ENCODE measurements around the gene MED10. TPM values are rescaled to one million over a fixed set of nuclear protein-coding genes. Genes with fewer than 3 reads are reported as not detected.

MED10 gene, protein sequence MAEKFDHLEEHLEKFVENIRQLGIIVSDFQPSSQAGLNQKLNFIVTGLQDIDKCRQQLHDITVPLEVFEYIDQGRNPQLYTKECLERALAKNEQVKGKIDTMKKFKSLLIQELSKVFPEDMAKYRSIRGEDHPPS
- 10 to 100 TPM; 18.2 to 32.7 (median 22.9) TPM for total RNA-seq
- polyA plus RNA-seq, result 10 to 100 TPM; 35.1 to 35.7 TPM
- long read RNA-seq, donor 1, transcript MED10-201 (4 exons, 1,141 nt), result major isoform, 38 of 73 reads
- long read RNA-seq, donor 1, partial matches to known transcripts, result 0 of 73 reads
- long read RNA-seq, donor 1, other reads (novel, unspliced or antisense), result 34 of 73 reads
- long read RNA-seq, donor 2, transcript MED10-201 (4 exons, 1,141 nt), result major isoform, 33 of 39 reads
- long read RNA-seq, donor 2, transcript MED10-203 (2 exons, 648 nt), result minor isoform, 5 of 39 reads
- long read RNA-seq, donor 2, partial matches to known transcripts, result 0 of 39 reads
- long read RNA-seq, donor 2, other reads (novel, unspliced or antisense), result 0 of 39 reads
- long read RNA-seq, donor 3, transcript MED10-201 (4 exons, 1,141 nt), result major isoform, 34 of 36 reads
- long read RNA-seq, donor 3, partial matches to known transcripts, result 0 of 36 reads
- long read RNA-seq, donor 3, other reads (novel, unspliced or antisense), result 2 of 36 reads

DNA sequence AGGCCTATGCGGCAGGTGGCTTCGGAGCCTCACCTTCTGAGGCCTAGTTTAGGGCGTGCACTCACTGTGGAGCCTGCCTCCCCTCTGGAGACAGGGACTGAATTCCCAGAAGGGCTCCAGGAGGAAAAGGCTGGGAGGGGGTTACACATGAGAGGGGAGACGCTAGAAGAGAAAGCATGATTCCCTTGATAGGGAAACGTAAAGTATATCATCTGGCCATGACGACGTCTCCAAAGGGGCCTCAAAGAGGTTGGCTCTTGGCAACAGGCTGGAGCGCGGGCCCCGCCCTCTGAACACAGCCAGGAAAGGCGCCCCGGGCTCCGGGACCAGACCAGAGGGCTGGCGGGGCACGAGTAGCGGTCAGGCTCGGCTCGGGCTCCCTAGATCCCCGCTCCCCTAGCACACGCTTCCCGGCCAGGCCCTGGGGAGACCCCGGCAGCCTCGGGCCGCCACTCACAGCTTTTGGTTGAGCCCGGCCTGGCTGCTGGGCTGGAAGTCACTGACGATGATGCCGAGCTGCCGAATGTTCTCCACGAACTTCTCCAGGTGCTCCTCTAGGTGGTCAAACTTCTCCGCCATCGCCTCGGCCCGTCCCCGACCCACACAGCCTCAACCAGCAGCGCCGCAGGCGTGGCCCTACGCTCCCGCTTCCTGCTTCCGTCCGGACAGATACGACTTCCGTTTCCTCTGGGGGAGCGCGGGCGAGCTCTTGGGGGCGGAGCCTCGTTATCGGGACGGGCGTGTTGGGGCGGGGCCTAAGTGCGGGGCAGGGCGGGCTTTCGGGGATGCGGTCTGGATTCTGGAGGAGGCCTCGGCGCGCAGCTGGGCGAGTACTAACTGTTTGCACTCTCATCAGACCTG is at the start of gene MED10:
Gene MED10, minus strand, starts transcription at position 643 of the 861 bp plus-strand sequence. Its CDS starts 64 bp downstream, at position 579.
- H3K27me3 ChIP-seq, result no peaks in the 10 kb centered on the region
- intact Hi-C loops (cut with DNase I), result loop anchor here in 1 of 4 donors (10.0 kb wide), 1 partner anchor 337 kb away; the partner anchor contains the start of gene TENT4A
- TF ChIP-seq, protein P1, sequence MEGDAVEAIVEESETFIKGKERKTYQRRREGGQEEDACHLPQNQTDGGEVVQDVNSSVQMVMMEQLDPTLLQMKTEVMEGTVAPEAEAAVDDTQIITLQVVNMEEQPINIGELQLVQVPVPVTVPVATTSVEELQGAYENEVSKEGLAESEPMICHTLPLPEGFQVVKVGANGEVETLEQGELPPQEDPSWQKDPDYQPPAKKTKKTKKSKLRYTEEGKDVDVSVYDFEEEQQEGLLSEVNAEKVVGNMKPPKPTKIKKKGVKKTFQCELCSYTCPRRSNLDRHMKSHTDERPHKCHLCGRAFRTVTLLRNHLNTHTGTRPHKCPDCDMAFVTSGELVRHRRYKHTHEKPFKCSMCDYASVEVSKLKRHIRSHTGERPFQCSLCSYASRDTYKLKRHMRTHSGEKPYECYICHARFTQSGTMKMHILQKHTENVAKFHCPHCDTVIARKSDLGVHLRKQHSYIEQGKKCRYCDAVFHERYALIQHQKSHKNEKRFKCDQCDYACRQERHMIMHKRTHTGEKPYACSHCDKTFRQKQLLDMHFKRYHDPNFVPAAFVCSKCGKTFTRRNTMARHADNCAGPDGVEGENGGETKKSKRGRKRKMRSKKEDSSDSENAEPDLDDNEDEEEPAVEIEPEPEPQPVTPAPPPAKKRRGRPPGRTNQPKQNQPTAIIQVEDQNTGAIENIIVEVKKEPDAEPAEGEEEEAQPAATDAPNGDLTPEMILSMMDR (IDR thresholded peaks at IDR 0.05), result no peak
- TF ChIP-seq POLR2A (IDR thresholded peaks at IDR 0.05), result peak; percentile 52

DNA sequence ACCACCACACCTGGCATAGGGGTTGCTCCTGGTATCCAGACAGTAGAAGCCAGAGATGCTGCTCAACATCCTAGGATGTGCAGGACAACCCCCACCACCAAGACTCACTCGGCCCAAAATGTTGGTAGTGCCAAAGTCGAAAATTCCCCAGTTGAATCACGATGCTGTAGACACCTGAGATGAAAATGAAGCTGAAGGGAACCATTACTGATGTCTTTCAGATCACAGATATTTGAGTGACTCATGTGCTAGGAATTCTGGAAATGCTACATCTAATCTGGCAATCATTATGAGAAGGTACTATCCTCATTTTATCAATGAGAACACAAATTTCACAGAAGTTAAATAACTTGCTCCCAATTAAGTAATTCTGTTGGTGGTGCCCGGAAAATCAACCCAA is 49.3 kb upstream of the MED10 start:
- Histone ChIP-seq H3K36me3 (no peaks in the 10 kb centered on the region), H3K27ac (no peak overlapping the region), H3K27me3 (no peaks in the 10 kb centered on the region), H3K4me3 (no peak overlapping the region), H3K9me3 (no peaks in the 10 kb centered on the region), H3K4me1 (ENCODE audit: insufficient read depth) (no peaks in the 10 kb centered on the region)
- no peak for TF ChIP-seq POLR2A (IDR thresholded peaks at IDR 0.05)
- no peak for TF ChIP-seq EP300 (IDR thresholded peaks at IDR 0.05)
- TF ChIP-seq, protein P1 (IDR thresholded peaks at IDR 0.05), result no peak
- intact Hi-C loops (cut with DNase I), result no loop called here
- DNase-seq, result no peak
- WGBS, 3 donors, result 77 to 83% (median 82%) methylated on average over 4 of the region's 4 CpGs

More for the DNA sequence above, at the start of gene MED10:
- peak; percentile 95 to 97 (median 96) for DNase-seq
- no peaks in the 10 kb centered on the region for H3K9me3 ChIP-seq
- no peaks in the 10 kb centered on the region for H3K36me3 ChIP-seq
- 0 to 1% (median 0%) methylated on average over 56 to 60 of the region's 60 CpGs for WGBS, 3 donors
- peak within 1 kb of the TSS; percentile 52 to 72 for H3K27ac ChIP-seq
- peak within 1 kb of the TSS; percentile 68 for H3K4me3 ChIP-seq
- H3K4me1 ChIP-seq (ENCODE audit: insufficient read depth), result peaks cover 5% of the 10 kb centered on the region

DNA sequence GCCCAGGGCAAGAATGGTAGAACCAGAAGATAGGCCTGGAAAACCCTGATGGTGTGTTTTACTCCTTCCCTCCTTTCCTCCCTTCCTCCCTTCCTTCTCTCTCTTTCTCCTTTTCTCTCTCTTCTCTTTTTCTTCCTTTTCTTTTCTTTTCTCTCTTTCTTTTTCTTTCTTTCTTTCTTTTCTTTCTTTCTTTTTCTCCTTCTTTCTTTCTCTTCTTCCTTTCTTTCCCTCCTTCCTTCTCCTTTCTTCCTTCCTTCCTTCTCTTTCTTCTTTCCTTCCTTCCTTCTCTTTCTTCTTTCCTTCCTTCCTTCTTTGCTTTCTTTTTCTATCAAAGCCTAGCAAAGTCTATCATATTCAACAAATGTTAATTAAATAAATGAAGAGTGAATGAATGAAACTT is 46.4 kb upstream of the MED10 start:
- no peak for DNase-seq
- TF ChIP-seq POLR2A (IDR thresholded peaks at IDR 0.05), result no peak
- TF ChIP-seq EP300 (IDR thresholded peaks at IDR 0.05), result no peak
- TF ChIP-seq, protein P1 (IDR thresholded peaks at IDR 0.05), result no peak
- intact Hi-C loops (cut with DNase I), result no loop called here
- Histone ChIP-seq H3K27ac (no peak overlapping the region), H3K9me3 (no peaks in the 10 kb centered on the region), H3K27me3 (no peaks in the 10 kb centered on the region), H3K36me3 (no peaks in the 10 kb centered on the region), H3K4me1 (ENCODE audit: insufficient read depth) (no peaks in the 10 kb centered on the region), H3K4me3 (no peak overlapping the region)

DNA sequence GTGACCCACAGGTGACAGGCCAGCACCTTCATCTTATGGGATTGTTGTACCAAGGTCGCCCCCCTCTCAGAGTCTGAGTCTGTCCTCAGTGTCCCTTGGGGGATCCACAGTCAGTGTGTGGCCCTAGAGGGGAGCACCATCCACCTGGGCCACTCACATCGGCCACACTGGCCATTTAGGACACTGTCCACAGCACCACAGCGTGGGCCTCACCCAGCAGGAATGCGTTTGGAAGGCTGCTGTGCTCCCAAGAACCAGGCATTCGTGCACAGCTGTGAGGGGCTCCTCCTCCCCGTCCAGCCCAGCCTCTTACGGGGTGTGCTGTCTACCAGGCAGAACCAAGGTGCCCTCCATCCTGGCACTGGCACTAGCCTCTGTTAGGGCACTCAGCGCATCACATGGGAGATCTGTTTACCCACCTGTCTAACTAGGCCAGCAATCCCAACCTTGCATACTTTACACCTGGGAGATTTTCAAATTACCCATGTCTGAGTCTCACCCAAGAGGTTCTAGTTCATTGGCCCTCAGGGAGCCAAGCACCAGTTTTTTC is 45.8 kb upstream of the MED10 start:
- intact Hi-C loops (cut with DNase I), result no loop called here
- no peak for DNase-seq
- WGBS, 3 donors, result 71 to 87% (median 77%) methylated on average over 7 to 8 of the region's 8 CpGs

More for the DNA sequence above, 45.8 kb upstream of the MED10 start:
- no peaks in the 10 kb centered on the region for H3K36me3 ChIP-seq
- H3K4me3 ChIP-seq, result no peak overlapping the region
- no peaks in the 10 kb centered on the region for H3K9me3 ChIP-seq
- H3K27ac ChIP-seq, result no peak overlapping the region
- no peaks in the 10 kb centered on the region for H3K4me1 ChIP-seq (ENCODE audit: insufficient read depth)
- no peak for TF ChIP-seq POLR2A (IDR thresholded peaks at IDR 0.05)
- no peak for TF ChIP-seq EP300 (IDR thresholded peaks at IDR 0.05)
- TF ChIP-seq, protein P1 (IDR thresholded peaks at IDR 0.05), result no peak
- no peaks in the 10 kb centered on the region for H3K27me3 ChIP-seq
